DMS53 treated with DMSO at 0.1 percent for 48 hours (cell line): ENCODE data around the gene CDH2.
"Not testable (repeated sequence)": the region's sequence is repeated elsewhere in the genome, so short reads cannot be mapped to it uniquely, and the experiment has no call there.

Experiments
- DNase-seq: peaks from one replicate; lab custom pipeline; 2025; ENCODE audit not compliant: unreplicated experiment; lab: John Stamatoyannopoulos, UW

Gene CDH2

GRCh38 chr18:27922780-27923179 lies 254.2 kb downstream of the CDH2 start:
- no peak for DNase-seq

- no peak for DNase-seq
These were observed 254.8 kb downstream of the CDH2 start for GRCh38 chr18:27921904-27922751.

GRCh38 chr18:27921392-27921791 lies 255.5 kb downstream of the CDH2 start:
- no peak for DNase-seq

- DNase-seq: no peak
These were observed 256.1 kb downstream of the CDH2 start for GRCh38 chr18:27920836-27921235.

GRCh38 chr18:27906189-27906588 lies 270.7 kb downstream of the CDH2 start:
- not testable (repeated sequence) for DNase-seq

GRCh38 chr18:27903906-27904305 lies 273.0 kb downstream of the CDH2 start:
- no peak for DNase-seq

GRCh38 chr18:27901424-27902226 lies 275.3 kb downstream of the CDH2 start:
- DNase-seq: no peak
